ENCODE results near the gene ELP1. TPM values are rescaled to one million over a fixed set of nuclear protein-coding genes. Genes with fewer than 3 reads are reported as not detected.

ELP1 gene
- total RNA-seq, 1 donor from 2014 or later, result 24.7 TPM

GRCh38 chr9:108860354-108860753 lies 73.6 kb downstream of the ELP1 start:
- TF ChIP-seq CTCF (IDR thresholded peaks at IDR 0.05; ENCODE audit: insufficient read depth, low read length, poor library complexity, severe bottlenecking), result no peak
- no peaks in the 10 kb centered on the region for H3K27me3 ChIP-seq (ENCODE audit: control insufficient read depth, insufficient read depth, low read length)
- no peaks in the 10 kb centered on the region for H3K36me3 ChIP-seq (ENCODE audit: control insufficient read depth, insufficient read depth, low read length)
- DNase-seq (ENCODE audit: low read depth), result no peak
- no peak overlapping the region for H3K4me3 ChIP-seq (ENCODE audit: low read depth, low read length)

- Histone ChIP-seq H3K36me3 (ENCODE audit: control insufficient read depth, insufficient read depth, low read length) (no peaks in the 10 kb centered on the region), H3K27me3 (ENCODE audit: control insufficient read depth, insufficient read depth, low read length) (no peaks in the 10 kb centered on the region), H3K4me3 (ENCODE audit: low read depth, low read length) (no peak overlapping the region)
- DNase-seq (ENCODE audit: low read depth), result no peak
- TF ChIP-seq CTCF (IDR thresholded peaks at IDR 0.05; ENCODE audit: insufficient read depth, low read length, poor library complexity, severe bottlenecking), result no peak
Observed at GRCh38 chr9:108859459-108860114, 74.3 kb downstream of the ELP1 start.

- DNase-seq (ENCODE audit: low read depth), result no peak
- no peaks in the 10 kb centered on the region for H3K36me3 ChIP-seq (ENCODE audit: control insufficient read depth, insufficient read depth, low read length)
- no peaks in the 10 kb centered on the region for H3K27me3 ChIP-seq (ENCODE audit: control insufficient read depth, insufficient read depth, low read length)
- no peak overlapping the region for H3K4me3 ChIP-seq (ENCODE audit: low read depth, low read length)
- TF ChIP-seq CTCF (IDR thresholded peaks at IDR 0.05; ENCODE audit: insufficient read depth, low read length, poor library complexity, severe bottlenecking), result no peak
Observed at GRCh38 chr9:108857572-108857971, 76.4 kb downstream of the ELP1 start.

- Histone ChIP-seq H3K27me3 (ENCODE audit: control insufficient read depth, insufficient read depth, low read length) (no peaks in the 10 kb centered on the region), H3K36me3 (ENCODE audit: control insufficient read depth, insufficient read depth, low read length) (no peaks in the 10 kb centered on the region), H3K4me3 (ENCODE audit: low read depth, low read length) (no peak within 1 kb of the TSS)
- no peak for DNase-seq (ENCODE audit: low read depth)
- no peak for TF ChIP-seq CTCF (IDR thresholded peaks at IDR 0.05; ENCODE audit: insufficient read depth, low read length, poor library complexity, severe bottlenecking)
Observed at GRCh38 chr9:108855888-108856287, 78.0 kb downstream of the ELP1 start, which contains the start of gene ACTL7B. Gene ACTL7B (minus strand): TSS chr9:108855986. CDS start chr9:108855930, 56 bp downstream.

GRCh38 chr9:108855529-108855886 lies 78.4 kb downstream of the ELP1 start:
- no peaks in the 10 kb centered on the region for H3K27me3 ChIP-seq (ENCODE audit: control insufficient read depth, insufficient read depth, low read length)
- no peak overlapping the region for H3K4me3 ChIP-seq (ENCODE audit: low read depth, low read length)
- H3K36me3 ChIP-seq (ENCODE audit: control insufficient read depth, insufficient read depth, low read length), result no peaks in the 10 kb centered on the region
- TF ChIP-seq CTCF (IDR thresholded peaks at IDR 0.05; ENCODE audit: insufficient read depth, low read length, poor library complexity, severe bottlenecking), result no peak
- no peak for DNase-seq (ENCODE audit: low read depth)
